Measurements from ENCODE around the gene TUB. TPM values are rescaled to one million over a fixed set of nuclear protein-coding genes. Genes with fewer than 3 reads are reported as not detected.

Gene TUB
- polyA plus RNA-seq, 1 donor (not counting 4 experiments of a cell fraction or from before 2014, with no cell fraction given): 0.84 TPM

GRCh38 chr11:8098361-8098760 is 17.4 kb downstream of the TUB start:
- H3K9me1 ChIP-seq (ENCODE audit: control insufficient read depth, extremely low read depth, insufficient read depth, low read length): no peaks in the 10 kb centered on the region
- H2AFZ ChIP-seq (ENCODE audit: control insufficient read depth, low read length): no peak overlapping the region
- dilution Hi-C loops (cut with MboI; ENCODE audit: extremely low pct_ligation_motif_present, low sequenced_read_pairs): no loop called here
- peaks cover 9% of the 10 kb centered on the region for H3K4me1 ChIP-seq (ENCODE audit: control insufficient read depth, extremely low read depth, insufficient read depth, low read length)
- H3K9ac ChIP-seq (ENCODE audit: control insufficient read depth, extremely low read depth, insufficient read depth, low read length): no peak overlapping the region
- H3K27me3 ChIP-seq (ENCODE audit: control insufficient read depth, extremely low read depth, insufficient read depth, low read length): no peaks in the 10 kb centered on the region
- H3K4me3 ChIP-seq (ENCODE audit: control insufficient read depth in 2 of 3, extremely low read depth in 1 of 3, insufficient read depth in 2 of 3, low read depth in 1 of 3, low read length in 3 of 3): no peak overlapping the region
- H3K36me3 ChIP-seq (ENCODE audit: control insufficient read depth in 2 of 2, extremely low read depth in 1 of 2, insufficient read depth in 2 of 2, low read length in 2 of 2): no peaks in the 10 kb centered on the region
- TF ChIP-seq EZH2 (IDR thresholded peaks at IDR 0.05; ENCODE audit: low read length): no peak
- no peak for TF ChIP-seq CTCF (optimal IDR thresholded peaks at IDR 0.05 in 1 of 3, IDR thresholded peaks at IDR 0.05 in 1 of 3, conservative IDR thresholded peaks at IDR 0.05 in 1 of 3; ENCODE audit: extremely low read depth in 1 of 3, insufficient read depth in 2 of 3, low read length in 3 of 3)
- H3K79me2 ChIP-seq (ENCODE audit: control insufficient read depth, insufficient read depth, low read length): no peaks in the 10 kb centered on the region
- FAIRE-seq (no peak), DNase-seq (ENCODE audit: low read depth, low spot score) (no peak)
- H3K4me2 ChIP-seq (ENCODE audit: control insufficient read depth, extremely low read depth, insufficient read depth, low read depth, low read length): no peak overlapping the region
- H4K20me1 ChIP-seq (ENCODE audit: control insufficient read depth, extremely low read depth, insufficient read depth, low read length): no peaks in the 10 kb centered on the region
- H3K9me3 ChIP-seq (ENCODE audit: control insufficient read depth, low read depth, low read length): no peaks in the 10 kb centered on the region
- no peak overlapping the region for H3K27ac ChIP-seq (ENCODE audit: control insufficient read depth, insufficient read depth, low read length)

- dilution Hi-C loops (cut with MboI; ENCODE audit: extremely low pct_ligation_motif_present, low sequenced_read_pairs): no loop called here
- no peak overlapping the region for H2AFZ ChIP-seq (ENCODE audit: control insufficient read depth, low read length)
- TF ChIP-seq CTCF (optimal IDR thresholded peaks at IDR 0.05 in 1 of 3, IDR thresholded peaks at IDR 0.05 in 1 of 3, conservative IDR thresholded peaks at IDR 0.05 in 1 of 3; ENCODE audit: extremely low read depth in 1 of 3, insufficient read depth in 2 of 3, low read length in 3 of 3) (no peak), EZH2 (IDR thresholded peaks at IDR 0.05; ENCODE audit: low read length) (no peak)
Observed at GRCh38 chr11:8098879-8099278, 17.9 kb downstream of the TUB start.

More at GRCh38 chr11:8098879-8099278, 17.9 kb downstream of the TUB start:
- H3K9ac ChIP-seq (ENCODE audit: control insufficient read depth, extremely low read depth, insufficient read depth, low read length): no peak overlapping the region
- no peak overlapping the region for H3K4me2 ChIP-seq (ENCODE audit: control insufficient read depth, extremely low read depth, insufficient read depth, low read depth, low read length)
- H3K9me3 ChIP-seq (ENCODE audit: control insufficient read depth, low read depth, low read length): no peaks in the 10 kb centered on the region
- no peaks in the 10 kb centered on the region for H3K27me3 ChIP-seq (ENCODE audit: control insufficient read depth, extremely low read depth, insufficient read depth, low read length)
- DNase-seq (ENCODE audit: low read depth, low spot score) (no peak), FAIRE-seq (no peak)
- H3K36me3 ChIP-seq (ENCODE audit: control insufficient read depth in 2 of 2, extremely low read depth in 1 of 2, insufficient read depth in 2 of 2, low read length in 2 of 2): no peaks in the 10 kb centered on the region
- no peaks in the 10 kb centered on the region for H4K20me1 ChIP-seq (ENCODE audit: control insufficient read depth, extremely low read depth, insufficient read depth, low read length)
- no peak overlapping the region for H3K27ac ChIP-seq (ENCODE audit: control insufficient read depth, insufficient read depth, low read length)
- no peaks in the 10 kb centered on the region for H3K9me1 ChIP-seq (ENCODE audit: control insufficient read depth, extremely low read depth, insufficient read depth, low read length)
- H3K79me2 ChIP-seq (ENCODE audit: control insufficient read depth, insufficient read depth, low read length): no peaks in the 10 kb centered on the region
- H3K4me1 ChIP-seq (ENCODE audit: control insufficient read depth, extremely low read depth, insufficient read depth, low read length): peaks cover 9% of the 10 kb centered on the region
- H3K4me3 ChIP-seq (ENCODE audit: control insufficient read depth in 2 of 3, extremely low read depth in 1 of 3, insufficient read depth in 2 of 3, low read depth in 1 of 3, low read length in 3 of 3): no peak overlapping the region

Measured in keratinocyte (primary cell).